GM21528 (cell line): Measurements from ENCODE around the gene MRAS.

ENCODE experiments used
- ATAC-seq: cut with Tn5 transposase; IDR thresholded peaks from one replicate; pipeline ENCODE4 v1.9.1; 2021; ENCODE audit warnings: mild to moderate bottlenecking, moderate library complexity; ENCODE audit not compliant: unreplicated experiment, low FRiP score

MRAS gene

GRCh38 chr3:138347960-138348753, at the start of gene MRAS:
TSS of gene MRAS (plus strand) at chr3:138348579. CDS start at chr3:138372884, 24,305 bp downstream.
- no peak for ATAC-seq

- no peak for ATAC-seq
Observed at GRCh38 chr3:138300647-138301046, 47.7 kb upstream of the MRAS start.

GRCh38 chr3:138303474-138303873, 44.9 kb upstream of the MRAS start:
- no peak for ATAC-seq

- no peak for ATAC-seq
Observed at GRCh38 chr3:138307899-138308298, 40.5 kb upstream of the MRAS start.

- no peak for ATAC-seq
Observed at GRCh38 chr3:138308783-138309182, 39.6 kb upstream of the MRAS start.

- ATAC-seq, result no peak
Observed at GRCh38 chr3:138310494-138310893, 37.9 kb upstream of the MRAS start.

GRCh38 chr3:138314751-138315150, 33.6 kb upstream of the MRAS start:
- no peak for ATAC-seq

GRCh38 chr3:138317687-138318086, 30.7 kb upstream of the MRAS start:
- no peak for ATAC-seq

- ATAC-seq, result no peak
Observed at GRCh38 chr3:138323971-138324370, 24.4 kb upstream of the MRAS start.

- ATAC-seq, result no peak
Observed at GRCh38 chr3:138325990-138326389, 22.4 kb upstream of the MRAS start.

GRCh38 chr3:138326866-138327595, 21.3 kb upstream of the MRAS start:
- ATAC-seq, result no peak

GRCh38 chr3:138327831-138328230, 20.5 kb upstream of the MRAS start:
- no peak for ATAC-seq

- no peak for ATAC-seq
Observed at GRCh38 chr3:138328341-138328740, 20.0 kb upstream of the MRAS start.

GRCh38 chr3:138329127-138329983, 19.0 kb upstream of the MRAS start, which contains the start of gene NME9:
TSS of gene NME9 (minus strand) at chr3:138329851. CDS start at chr3:138329335, 516 bp downstream.
- ATAC-seq, result peak; percentile 81

- ATAC-seq, result no peak
Observed at GRCh38 chr3:138329984-138330293, 18.4 kb upstream of the MRAS start.

GRCh38 chr3:138331143-138331894, 17.1 kb upstream of the MRAS start:
- no peak for ATAC-seq

- ATAC-seq, result no peak
Observed at GRCh38 chr3:138332472-138333073, 15.8 kb upstream of the MRAS start.

- no peak for ATAC-seq
Observed at GRCh38 chr3:138334608-138335007, 13.8 kb upstream of the MRAS start.

- no peak for ATAC-seq
Observed at GRCh38 chr3:138336454-138336999, 11.9 kb upstream of the MRAS start.

GRCh38 chr3:138338244-138338643, 10.1 kb upstream of the MRAS start:
- no peak for ATAC-seq
